ENCODE measurements around the gene AHCYL2.

DNA sequence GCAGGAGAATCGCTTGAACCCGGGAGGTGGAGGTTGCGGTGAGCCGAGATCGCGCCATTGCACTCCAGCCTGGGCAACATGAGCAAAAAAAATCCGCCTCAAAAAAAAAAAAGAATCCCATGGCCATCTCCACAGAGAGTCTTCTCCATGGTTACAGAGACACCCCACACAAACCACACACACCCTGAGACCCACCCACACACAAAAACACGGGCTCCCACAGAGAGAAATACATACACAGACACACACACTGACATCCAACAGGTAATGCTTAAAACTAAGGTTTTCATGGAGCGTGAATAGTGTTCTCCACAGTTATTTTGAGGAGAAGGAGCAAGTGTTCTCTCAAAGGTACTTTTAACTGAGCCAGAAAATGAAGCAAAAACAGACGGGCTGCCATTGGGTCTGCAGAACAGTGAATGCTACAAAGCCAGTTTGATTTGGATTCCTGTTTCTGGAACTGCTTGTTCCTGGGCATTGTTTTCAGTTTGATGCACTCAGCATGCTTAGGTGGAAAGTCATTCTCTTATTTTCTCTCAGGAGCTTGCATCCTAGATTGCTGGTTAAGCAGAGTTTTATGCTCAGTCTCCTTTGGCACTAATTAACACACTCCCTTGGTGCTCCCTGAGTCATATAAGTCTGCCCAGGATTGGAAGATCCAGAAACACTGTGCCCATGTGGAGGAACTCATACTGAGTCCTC lies 15.4 kb downstream of the AHCYL2 start:
- TF ChIP-seq POLR2A (IDR thresholded peaks at IDR 0.05), result no peak
- TF ChIP-seq, protein P1, sequence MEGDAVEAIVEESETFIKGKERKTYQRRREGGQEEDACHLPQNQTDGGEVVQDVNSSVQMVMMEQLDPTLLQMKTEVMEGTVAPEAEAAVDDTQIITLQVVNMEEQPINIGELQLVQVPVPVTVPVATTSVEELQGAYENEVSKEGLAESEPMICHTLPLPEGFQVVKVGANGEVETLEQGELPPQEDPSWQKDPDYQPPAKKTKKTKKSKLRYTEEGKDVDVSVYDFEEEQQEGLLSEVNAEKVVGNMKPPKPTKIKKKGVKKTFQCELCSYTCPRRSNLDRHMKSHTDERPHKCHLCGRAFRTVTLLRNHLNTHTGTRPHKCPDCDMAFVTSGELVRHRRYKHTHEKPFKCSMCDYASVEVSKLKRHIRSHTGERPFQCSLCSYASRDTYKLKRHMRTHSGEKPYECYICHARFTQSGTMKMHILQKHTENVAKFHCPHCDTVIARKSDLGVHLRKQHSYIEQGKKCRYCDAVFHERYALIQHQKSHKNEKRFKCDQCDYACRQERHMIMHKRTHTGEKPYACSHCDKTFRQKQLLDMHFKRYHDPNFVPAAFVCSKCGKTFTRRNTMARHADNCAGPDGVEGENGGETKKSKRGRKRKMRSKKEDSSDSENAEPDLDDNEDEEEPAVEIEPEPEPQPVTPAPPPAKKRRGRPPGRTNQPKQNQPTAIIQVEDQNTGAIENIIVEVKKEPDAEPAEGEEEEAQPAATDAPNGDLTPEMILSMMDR (IDR thresholded peaks at IDR 0.05 in 4 of 5, conservative IDR thresholded peaks at IDR 0.05 in 1 of 5), result no peak

All from gastrocnemius medialis (tissue), 4 donors.